PFSK-1 (cell line): Measurements from ENCODE around the gene TTYH3.

Experiments
- FOXP2 ChIP-seq: optimal IDR thresholded peaks from 2 replicates; pipeline ENCODE3; 2011; ENCODE audit warnings: borderline replicate concordance, control low read depth, inconsistent platforms; ENCODE audit not compliant: insufficient read depth; ENCODE audit errors: extremely low read length, extremely low read depth
- POLR2AphosphoS5 ChIP-seq: IDR thresholded peaks from 2 replicates; pipeline ENCODE4 v1.6.1; 2012; ENCODE audit warnings: low read depth, mild to moderate bottlenecking, control low read depth, low read length, moderate library complexity
- SIN3A ChIP-seq: IDR thresholded peaks from 2 replicates; pipeline ENCODE4 v1.6.1; 2012; ENCODE audit warnings: mild to moderate bottlenecking, low read length, moderate library complexity, borderline replicate concordance; ENCODE audit not compliant: insufficient read depth
- TAF1 ChIP-seq: IDR thresholded peaks from 2 replicates; pipeline ENCODE4 v1.6.1; 2012; ENCODE audit warnings: low read length, control low read depth, borderline replicate concordance; ENCODE audit not compliant: insufficient read depth
- TF ChIP-seq, protein P1 (sequence below), 2 experiments: IDR thresholded peaks; 2 replicates each; pipeline versions ENCODE4 v1.6.1 to v1.8.0; 2011 to 2012; ENCODE audit warnings: low read depth in 2 of 2, low read length in 2 of 2, control low read depth in 1 of 2, inconsistent platforms in 1 of 2, mild to moderate bottlenecking in 1 of 2, moderate library complexity in 1 of 2; ENCODE audit not compliant: insufficient read depth in 1 of 2

The TTYH3 gene

DNA sequence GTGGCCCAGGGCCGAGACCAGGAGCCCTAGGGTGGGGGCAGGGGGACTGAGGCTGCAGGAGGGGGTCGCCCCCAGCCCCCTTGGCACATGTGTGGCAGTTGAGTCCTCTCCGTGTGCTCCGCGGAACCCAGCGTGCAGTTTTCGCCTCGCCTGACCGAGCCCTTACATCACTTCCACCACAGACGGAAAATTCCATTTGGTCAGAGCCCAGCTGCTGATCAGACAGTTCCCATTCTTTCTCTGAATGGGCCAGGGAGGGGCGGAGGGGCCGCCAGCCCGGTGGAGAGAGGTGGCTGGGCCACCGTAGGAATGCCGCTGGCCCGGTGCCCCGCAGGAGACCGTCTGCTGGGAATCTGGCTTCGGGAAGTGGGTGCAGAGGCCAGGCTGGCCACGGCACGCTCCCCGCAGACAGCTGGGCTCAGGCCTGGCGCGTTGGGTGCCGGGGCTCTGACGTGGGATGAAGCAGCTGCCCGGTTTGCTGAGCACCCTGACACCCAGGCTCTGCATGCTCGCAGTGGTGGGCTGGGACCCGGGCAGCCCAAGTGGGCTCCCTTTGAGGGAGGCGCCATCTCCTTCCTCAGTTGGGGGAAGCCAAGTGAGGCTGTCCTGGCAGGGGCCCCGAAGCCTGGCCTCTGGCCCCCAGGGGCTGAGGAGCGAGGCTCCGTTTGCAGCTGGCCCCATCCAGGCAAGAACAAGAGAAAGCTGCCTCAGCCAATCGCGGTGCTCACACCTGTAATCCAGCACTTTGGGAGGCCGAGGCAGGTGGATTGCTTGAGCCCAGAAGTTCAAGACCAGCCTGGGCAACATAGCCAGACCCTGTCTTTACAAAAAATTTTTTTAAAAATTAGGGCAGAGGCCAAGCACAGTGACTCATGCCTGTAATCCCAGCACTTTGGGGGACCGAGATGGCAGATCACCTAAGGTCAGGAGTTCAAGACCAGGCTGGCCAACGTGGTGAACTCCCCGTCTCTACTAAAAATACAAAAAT lies 9.9 kb downstream of the TTYH3 start:
- TF ChIP-seq SIN3A (no peak), POLR2AphosphoS5 (peak; percentile 37; the same call in 1 of the 2 replicates)

DNA sequence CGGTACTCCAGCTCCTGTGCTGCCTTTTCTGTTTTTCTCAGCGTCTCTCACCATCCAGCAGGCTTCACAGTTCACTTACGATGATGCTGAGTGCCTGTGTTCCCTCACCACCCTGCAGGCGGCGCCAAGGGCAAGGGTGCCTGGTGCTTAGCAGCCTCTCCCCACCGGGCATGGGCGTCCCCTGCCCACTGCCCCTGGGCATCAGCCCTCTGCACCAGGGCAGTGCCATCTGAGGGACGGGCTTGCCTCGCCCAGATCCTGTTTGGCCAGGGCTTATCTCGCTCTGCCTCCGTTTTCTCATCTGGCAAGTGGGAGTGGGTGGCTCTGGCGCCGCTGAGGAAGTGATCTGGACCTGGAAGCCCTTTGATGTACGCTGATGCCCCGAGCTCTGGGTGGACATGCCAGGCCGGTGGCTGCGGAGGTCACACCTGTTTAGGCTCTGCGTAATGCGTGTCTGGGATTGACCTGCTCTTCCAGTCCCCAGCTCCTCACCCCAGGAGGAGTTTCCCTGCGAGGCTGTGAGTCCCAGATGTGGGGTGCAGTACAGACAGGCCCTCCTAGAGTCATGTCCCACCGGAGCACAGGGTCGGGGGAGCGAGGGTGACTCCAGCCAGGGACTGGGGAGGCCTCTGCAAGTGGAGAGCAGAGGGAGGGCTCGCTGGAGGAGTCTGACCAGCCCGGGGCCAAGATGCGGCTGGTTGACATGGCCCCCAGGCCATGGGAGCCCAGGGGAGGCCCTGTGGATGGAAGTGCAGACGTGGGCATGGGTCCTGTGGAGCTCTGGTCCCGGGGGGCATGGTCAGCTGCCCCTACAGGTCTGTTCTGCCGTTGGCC lies 11.8 kb downstream of the TTYH3 start:
- TF ChIP-seq TAF1: no peak

DNA sequence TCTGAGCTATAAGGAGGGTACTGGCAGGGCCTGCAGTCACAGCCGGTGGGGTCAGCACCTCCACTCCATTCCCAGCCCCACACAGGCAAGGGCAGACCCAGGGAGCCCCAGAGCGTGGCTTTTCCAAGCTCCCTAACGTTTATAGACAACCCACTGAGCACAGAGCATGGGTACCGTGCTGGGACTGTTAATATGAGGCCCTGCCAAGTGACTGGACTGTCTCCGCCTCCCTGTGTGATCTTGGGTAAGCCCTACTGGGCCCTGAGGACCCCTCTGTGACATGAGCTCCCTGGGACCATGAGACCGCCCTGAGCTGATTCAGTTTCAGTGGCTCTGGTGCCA lies 12.4 kb downstream of the TTYH3 start:
- TF ChIP-seq TAF1 (no peak), SIN3A (no peak), POLR2AphosphoS5 (no peak), FOXP2 (no peak)
- TF ChIP-seq, protein P1, sequence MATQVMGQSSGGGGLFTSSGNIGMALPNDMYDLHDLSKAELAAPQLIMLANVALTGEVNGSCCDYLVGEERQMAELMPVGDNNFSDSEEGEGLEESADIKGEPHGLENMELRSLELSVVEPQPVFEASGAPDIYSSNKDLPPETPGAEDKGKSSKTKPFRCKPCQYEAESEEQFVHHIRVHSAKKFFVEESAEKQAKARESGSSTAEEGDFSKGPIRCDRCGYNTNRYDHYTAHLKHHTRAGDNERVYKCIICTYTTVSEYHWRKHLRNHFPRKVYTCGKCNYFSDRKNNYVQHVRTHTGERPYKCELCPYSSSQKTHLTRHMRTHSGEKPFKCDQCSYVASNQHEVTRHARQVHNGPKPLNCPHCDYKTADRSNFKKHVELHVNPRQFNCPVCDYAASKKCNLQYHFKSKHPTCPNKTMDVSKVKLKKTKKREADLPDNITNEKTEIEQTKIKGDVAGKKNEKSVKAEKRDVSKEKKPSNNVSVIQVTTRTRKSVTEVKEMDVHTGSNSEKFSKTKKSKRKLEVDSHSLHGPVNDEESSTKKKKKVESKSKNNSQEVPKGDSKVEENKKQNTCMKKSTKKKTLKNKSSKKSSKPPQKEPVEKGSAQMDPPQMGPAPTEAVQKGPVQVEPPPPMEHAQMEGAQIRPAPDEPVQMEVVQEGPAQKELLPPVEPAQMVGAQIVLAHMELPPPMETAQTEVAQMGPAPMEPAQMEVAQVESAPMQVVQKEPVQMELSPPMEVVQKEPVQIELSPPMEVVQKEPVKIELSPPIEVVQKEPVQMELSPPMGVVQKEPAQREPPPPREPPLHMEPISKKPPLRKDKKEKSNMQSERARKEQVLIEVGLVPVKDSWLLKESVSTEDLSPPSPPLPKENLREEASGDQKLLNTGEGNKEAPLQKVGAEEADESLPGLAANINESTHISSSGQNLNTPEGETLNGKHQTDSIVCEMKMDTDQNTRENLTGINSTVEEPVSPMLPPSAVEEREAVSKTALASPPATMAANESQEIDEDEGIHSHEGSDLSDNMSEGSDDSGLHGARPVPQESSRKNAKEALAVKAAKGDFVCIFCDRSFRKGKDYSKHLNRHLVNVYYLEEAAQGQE (IDR thresholded peaks at IDR 0.05; ENCODE audit: insufficient read depth in 1 of 2, low read depth in 2 of 2, low read length in 2 of 2): no peak

DNA sequence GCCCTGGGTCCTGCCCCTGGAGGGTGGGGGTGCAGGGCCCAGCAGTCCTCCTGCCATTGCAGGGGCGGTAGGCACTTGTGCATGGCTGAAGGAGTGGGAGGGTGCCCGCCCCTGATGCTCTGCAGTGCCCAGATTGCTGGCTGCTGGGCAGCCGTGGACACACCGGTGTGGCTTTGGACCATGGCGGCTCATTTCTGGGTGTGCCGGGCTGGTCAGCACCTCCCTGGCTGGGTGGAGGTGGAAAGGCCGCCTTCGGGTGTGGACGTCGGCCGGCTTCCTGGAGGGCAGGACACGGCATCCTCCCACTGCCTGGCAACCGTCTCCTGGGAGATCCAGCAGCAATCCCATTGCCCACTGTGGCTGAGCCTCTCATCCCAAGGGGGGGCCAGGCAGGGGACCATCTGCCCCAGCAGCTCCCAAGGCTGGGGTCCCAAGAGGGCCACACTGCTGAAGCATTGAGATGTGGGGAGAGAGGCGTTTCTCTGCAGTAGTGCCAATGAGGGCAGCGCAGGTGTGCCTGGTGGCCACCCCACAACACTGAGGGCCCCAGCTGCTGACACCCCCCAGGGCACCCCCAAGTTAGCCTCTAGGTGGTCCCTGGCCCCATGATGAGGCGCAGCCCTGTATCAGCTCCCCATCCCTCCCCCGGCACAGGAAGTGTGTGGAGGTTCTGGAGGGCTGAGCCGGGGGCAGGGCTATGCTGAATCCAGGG lies 12.9 kb downstream of the TTYH3 start:
- TF ChIP-seq TAF1 (no peak), FOXP2 (no peak), POLR2AphosphoS5 (no peak), SIN3A (no peak)
- TF ChIP-seq, protein P1 (IDR thresholded peaks at IDR 0.05; ENCODE audit: insufficient read depth in 1 of 2, low read depth in 2 of 2, low read length in 2 of 2): no peak

DNA sequence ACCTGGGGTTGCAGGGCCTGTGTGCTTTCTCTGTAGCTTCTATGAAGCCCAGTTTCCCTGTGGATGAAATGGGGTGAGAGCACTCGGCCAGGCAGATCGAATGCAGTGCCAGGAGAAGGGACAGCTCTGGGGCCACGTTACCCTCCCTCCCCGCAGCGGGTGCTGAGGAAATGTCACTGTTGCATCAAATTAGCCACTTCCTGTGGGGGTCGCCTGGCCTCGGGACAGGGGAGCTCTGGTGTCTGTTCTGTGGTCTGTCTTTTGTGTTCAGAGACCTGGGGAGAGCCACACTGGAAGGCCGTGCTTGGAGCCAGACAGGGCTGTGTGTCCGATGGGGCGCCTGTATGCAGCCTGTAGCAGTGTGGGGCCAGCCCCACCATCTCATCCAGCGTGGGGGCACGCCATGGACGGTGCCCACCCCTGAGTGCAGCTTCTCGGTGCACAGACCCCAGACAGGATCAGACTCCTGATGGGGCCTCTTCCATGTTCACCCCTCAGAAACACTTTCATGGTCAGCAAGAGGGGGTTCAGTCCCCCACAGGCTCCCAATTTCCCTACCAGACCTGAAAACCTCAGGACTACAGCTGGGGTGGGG lies 13.6 kb downstream of the TTYH3 start:
- TF ChIP-seq, protein P1 (IDR thresholded peaks at IDR 0.05; ENCODE audit: insufficient read depth in 1 of 2, low read depth in 2 of 2, low read length in 2 of 2): no peak
- no peak for TF ChIP-seq FOXP2
- no peak for TF ChIP-seq SIN3A
- TF ChIP-seq POLR2AphosphoS5: no peak
- no peak for TF ChIP-seq TAF1
